A673 (cell line): ENCODE measurements around the gene OR5AC2. TPM values are rescaled to one million over a fixed set of nuclear protein-coding genes. Genes with fewer than 3 reads are reported as not detected.

Experiments used
- BruUV-seq: library from RNA; stranded (reverse); fragments of 400-500 nt; replicated peaks from 2 replicates; lab custom pipeline; 2021; lab: Mats Ljungman, UMichigan
- CTCF ChIA-PET: fragments of 300-600 bp; sonication (Branson Sonifier 250); formaldehyde crosslinking; loops from one replicate; lab custom pipeline; 2022; ENCODE audit warnings: antibody characterized with exemption; lab: Charles Lee
- POLR2A ChIA-PET: fragments of 300-600 bp; sonication (Branson Sonifier 250); formaldehyde crosslinking; loops from one replicate; lab custom pipeline; 2022; ENCODE audit warnings: antibody characterized with exemption; ENCODE audit not compliant: low non-redundant PET; lab: Charles Lee
- DNase-seq: peaks from one replicate; pipeline ENCODE4 v3.0.0-alpha.2; 2015; ENCODE audit warnings: low spot score
- H3K27ac ChIP-seq: fragments of 200-600 bp; sonication (generic); 2 replicates; pipeline ENCODE4 v1.5.1; 2016; ENCODE audit warnings: mixed run types, low read depth, mild to moderate bottlenecking, mixed read lengths, antibody characterized with exemption, low read length; ENCODE audit not compliant: poor library complexity, severe bottlenecking
- H3K27me3 ChIP-seq: fragments of 200-600 bp; sonication (generic); replicated peaks from 2 replicates; pipeline ENCODE4 v1.6.1; 2017; ENCODE audit warnings: mixed run types, low read depth, mild to moderate bottlenecking, mixed read lengths, antibody characterized with exemption, low read length; ENCODE audit not compliant: insufficient read depth, poor library complexity
- H3K36me3 ChIP-seq: fragments of 200-600 bp; sonication (generic); 2 replicates; pipeline ENCODE4 v1.6.1; 2016; ENCODE audit warnings: mixed run types, mild to moderate bottlenecking, mixed read lengths, antibody characterized with exemption, low read length; ENCODE audit not compliant: insufficient read depth, poor library complexity, severe bottlenecking
- H3K4me1 ChIP-seq: fragments of 200-600 bp; sonication (generic); 2 replicates; pipeline ENCODE4 v1.6.1; 2017; ENCODE audit warnings: mixed run types, mild to moderate bottlenecking, mixed read lengths, antibody characterized with exemption, low read length; ENCODE audit not compliant: insufficient read depth, poor library complexity, severe bottlenecking
- H3K4me3 ChIP-seq: fragments of 200-600 bp; sonication (generic); 2 replicates; pipeline ENCODE4 v1.5.1; 2016; ENCODE audit warnings: low read depth, mixed run types, mild to moderate bottlenecking, mixed read lengths, low read length; ENCODE audit not compliant: poor library complexity, severe bottlenecking
- H3K9me3 ChIP-seq: fragments of 200-600 bp; sonication (generic); 2 replicates; pipeline ENCODE4 v1.6.1; 2016; ENCODE audit warnings: mixed run types, low read depth, mild to moderate bottlenecking, mixed read lengths, antibody characterized with exemption, low read length; ENCODE audit not compliant: poor library complexity, severe bottlenecking
- CTCF ChIP-seq: fragments of 300-800, 200-600 bp; sonication (generic); conservative IDR thresholded peaks from 2 replicates; pipeline ENCODE4 v1.5.1; 2017; ENCODE audit warnings: low read depth, mild to moderate bottlenecking, antibody characterized with exemption, low read length, moderate library complexity, mixed read lengths
- EZH2 ChIP-seq: fragments of 200-600 bp; sonication (generic); IDR thresholded peaks from 2 replicates; pipeline ENCODE4 v1.6.1; 2017; ENCODE audit warnings: borderline replicate concordance, low read depth, mild to moderate bottlenecking, mixed read lengths, antibody characterized with exemption, low read length; ENCODE audit not compliant: poor library complexity, severe bottlenecking
- intact Hi-C: fragments of 100-400 bp; cut with micrococcal nuclease; formaldehyde crosslinking; loops from one replicate; pipeline ENCODE4 v1.10.0; 2022; ENCODE audit not compliant: unreplicated experiment
- total RNA-seq: library from RNA; stranded (reverse); gene quantifications from 2 replicates; pipeline ENCODE4 v1.2.3, GENCODE V29; 2021

The OR5AC2 gene
- total RNA-seq, 1 experiment from 2014 or later, result not detected

DNA sequence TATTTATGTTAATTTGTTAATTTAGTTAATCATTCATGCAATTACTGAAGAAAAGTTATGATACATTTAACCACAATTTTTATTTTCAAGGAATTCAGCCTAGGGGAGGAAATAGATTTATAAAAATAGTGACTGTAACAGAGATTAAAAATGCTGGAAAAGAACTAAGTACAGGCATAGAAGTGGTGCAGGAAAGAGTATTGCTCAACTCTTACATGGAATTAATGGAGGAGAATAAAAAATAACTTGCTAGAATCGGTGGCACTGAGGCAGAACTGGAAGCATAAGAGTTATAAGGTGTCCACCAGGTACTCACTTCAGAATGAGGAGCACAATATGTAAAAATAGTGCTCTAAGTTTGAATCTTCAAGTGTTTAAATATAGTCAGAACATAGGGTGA, 13.5 kb upstream of the OR5AC2 start:
- TF ChIP-seq EZH2 (no peak), CTCF (no peak)
- ChIA-PET POLR2A (no interaction called here), CTCF (no interaction called here)
- Histone ChIP-seq H3K27ac (no peak overlapping the region), H3K27me3 (peaks cover 5% of the 10 kb centered on the region), H3K36me3 (no peaks in the 10 kb centered on the region), H3K4me3 (no peak overlapping the region), H3K4me1 (no peaks in the 10 kb centered on the region), H3K9me3 (no peaks in the 10 kb centered on the region)
- no TSS peak for BruUV-seq
- no peak for DNase-seq
- intact Hi-C loops, result no loop called here

DNA sequence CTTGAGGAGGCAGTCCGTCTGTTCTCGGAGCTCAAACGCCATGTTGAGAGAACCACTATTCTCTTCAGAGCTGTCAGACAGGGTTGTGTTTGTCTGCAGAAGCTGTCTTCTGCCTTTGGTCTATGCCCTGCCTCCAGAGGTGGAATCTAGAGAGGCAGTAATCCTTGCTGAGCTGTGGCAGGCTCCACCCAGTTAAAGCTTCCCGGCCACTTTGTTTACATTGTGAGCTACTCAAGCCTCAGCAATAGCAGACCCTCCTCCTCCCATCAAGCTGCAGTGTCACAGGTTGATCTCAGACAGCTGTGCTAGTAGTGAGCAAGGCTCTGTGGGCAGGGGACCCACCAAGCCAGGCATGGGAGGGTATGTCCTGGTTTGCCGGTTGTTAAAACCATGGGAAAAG, 8.9 kb downstream of the OR5AC2 start:
- POLR2A ChIA-PET, result no interaction called here
- Histone ChIP-seq H3K27ac (no peak overlapping the region), H3K9me3 (no peaks in the 10 kb centered on the region), H3K4me1 (no peaks in the 10 kb centered on the region), H3K27me3 (no peaks in the 10 kb centered on the region), H3K36me3 (no peaks in the 10 kb centered on the region), H3K4me3 (no peak overlapping the region)
- intact Hi-C loops, result no loop called here
- CTCF ChIA-PET, result no interaction called here
- DNase-seq, result no peak
- TF ChIP-seq CTCF, result no peak
- no peak for TF ChIP-seq EZH2
- BruUV-seq, result no TSS peak

- H3K4me1 ChIP-seq, result no peaks in the 10 kb centered on the region
- H3K27me3 ChIP-seq, result no peaks in the 10 kb centered on the region
- no peak overlapping the region for H3K4me3 ChIP-seq
- DNase-seq, result peak; percentile 5
- ChIA-PET CTCF (no interaction called here), POLR2A (no interaction called here)
- no TSS peak for BruUV-seq
- H3K27ac ChIP-seq, result no peak overlapping the region
- intact Hi-C loops, result no loop called here
- H3K36me3 ChIP-seq, result no peaks in the 10 kb centered on the region
- TF ChIP-seq EZH2 (no peak), CTCF (no peak)
- no peaks in the 10 kb centered on the region for H3K9me3 ChIP-seq
These were observed 12.9 kb downstream of the OR5AC2 start for GRCh38 chr3:98099848-98100247.
